KMS-11 (cell line): ENCODE results near the gene EN1.

Source experiments
- H2AFZ ChIP-seq: fragments of 200-600 bp; sonication (generic); 2 replicates; pipeline ENCODE4 v1.6.1; 2016; ENCODE audit warnings: antibody characterized with exemption, mixed run types, low read depth
- H3K27ac ChIP-seq: fragments of 200-600 bp; sonication (generic); 2 replicates; pipeline ENCODE4 v1.6.1; 2016; ENCODE audit warnings: mild to moderate bottlenecking, mixed run types
- H3K27me3 ChIP-seq: fragments of 200-600 bp; sonication (generic); 2 replicates; pipeline ENCODE4 v1.6.1; 2017; ENCODE audit warnings: mild to moderate bottlenecking, low read depth, mixed run types, moderate library complexity; ENCODE audit not compliant: insufficient read depth
- H3K36me3 ChIP-seq: fragments of 200-600 bp; sonication (generic); 2 replicates; pipeline ENCODE4 v1.6.1; 2017; ENCODE audit warnings: mild to moderate bottlenecking, mixed run types; ENCODE audit not compliant: insufficient read depth
- H3K4me1 ChIP-seq: fragments of 200-600 bp; sonication (generic); 2 replicates; pipeline ENCODE4 v1.6.1; 2016; ENCODE audit warnings: mild to moderate bottlenecking, low read depth, mixed run types; ENCODE audit not compliant: poor library complexity, severe bottlenecking
- H3K4me2 ChIP-seq: fragments of 200-600 bp; sonication (generic); 2 replicates; pipeline ENCODE4 v1.7.0; 2016; ENCODE audit warnings: mild to moderate bottlenecking, mixed run types
- H3K4me3 ChIP-seq: fragments of 200-600 bp; sonication (generic); IDR thresholded peaks from 2 replicates; pipeline ENCODE4 v1.6.1; 2017; ENCODE audit warnings: low read depth, low read length, mixed read lengths; ENCODE audit not compliant: insufficient read depth
- H3K79me2 ChIP-seq: fragments of 200-600 bp; sonication (generic); 2 replicates; pipeline ENCODE4 v1.6.1; 2016; ENCODE audit warnings: low read depth, mixed run types; ENCODE audit not compliant: insufficient read depth
- H3K9ac ChIP-seq: fragments of 200-600 bp; sonication (generic); 2 replicates; pipeline ENCODE4 v1.6.1; 2016; ENCODE audit warnings: mild to moderate bottlenecking, mixed run types
- H4K20me1 ChIP-seq: fragments of 200-600 bp; sonication (generic); 2 replicates; pipeline ENCODE4 v1.6.1; 2016; ENCODE audit warnings: mild to moderate bottlenecking, mixed run types; ENCODE audit not compliant: insufficient read depth
- TF ChIP-seq, protein P1 (sequence below): fragments of 200-600 bp; sonication (generic); conservative IDR thresholded peaks from 2 replicates; pipeline ENCODE4 v1.6.1; 2017; ENCODE audit warnings: low read depth, mild to moderate bottlenecking, antibody characterized with exemption, low read length, moderate library complexity, mixed read lengths

EN1 gene

GRCh38 chr2:118837621-118838020 lies 9.8 kb downstream of the EN1 start:
- no peaks in the 10 kb centered on the region for H3K79me2 ChIP-seq
- no peaks in the 10 kb centered on the region for H3K36me3 ChIP-seq
- H3K4me1 ChIP-seq = no peaks in the 10 kb centered on the region
- no peak overlapping the region for H3K27ac ChIP-seq
- no peak overlapping the region for H2AFZ ChIP-seq
- no peak overlapping the region for H3K4me2 ChIP-seq
- no peak overlapping the region for H3K4me3 ChIP-seq
- TF ChIP-seq, protein P1, sequence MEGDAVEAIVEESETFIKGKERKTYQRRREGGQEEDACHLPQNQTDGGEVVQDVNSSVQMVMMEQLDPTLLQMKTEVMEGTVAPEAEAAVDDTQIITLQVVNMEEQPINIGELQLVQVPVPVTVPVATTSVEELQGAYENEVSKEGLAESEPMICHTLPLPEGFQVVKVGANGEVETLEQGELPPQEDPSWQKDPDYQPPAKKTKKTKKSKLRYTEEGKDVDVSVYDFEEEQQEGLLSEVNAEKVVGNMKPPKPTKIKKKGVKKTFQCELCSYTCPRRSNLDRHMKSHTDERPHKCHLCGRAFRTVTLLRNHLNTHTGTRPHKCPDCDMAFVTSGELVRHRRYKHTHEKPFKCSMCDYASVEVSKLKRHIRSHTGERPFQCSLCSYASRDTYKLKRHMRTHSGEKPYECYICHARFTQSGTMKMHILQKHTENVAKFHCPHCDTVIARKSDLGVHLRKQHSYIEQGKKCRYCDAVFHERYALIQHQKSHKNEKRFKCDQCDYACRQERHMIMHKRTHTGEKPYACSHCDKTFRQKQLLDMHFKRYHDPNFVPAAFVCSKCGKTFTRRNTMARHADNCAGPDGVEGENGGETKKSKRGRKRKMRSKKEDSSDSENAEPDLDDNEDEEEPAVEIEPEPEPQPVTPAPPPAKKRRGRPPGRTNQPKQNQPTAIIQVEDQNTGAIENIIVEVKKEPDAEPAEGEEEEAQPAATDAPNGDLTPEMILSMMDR = no peak
- H3K9ac ChIP-seq = no peak overlapping the region
- no peaks in the 10 kb centered on the region for H4K20me1 ChIP-seq
- H3K27me3 ChIP-seq = no peaks in the 10 kb centered on the region

- Histone ChIP-seq H3K4me3 (no peak overlapping the region), H3K4me2 (no peak overlapping the region), H3K79me2 (no peaks in the 10 kb centered on the region), H3K27me3 (no peaks in the 10 kb centered on the region), H2AFZ (no peak overlapping the region), H3K36me3 (no peaks in the 10 kb centered on the region), H3K9ac (no peak overlapping the region), H3K27ac (no peak overlapping the region), H3K4me1 (no peaks in the 10 kb centered on the region), H4K20me1 (no peaks in the 10 kb centered on the region)
- TF ChIP-seq, protein P1 = no peak
Measured at GRCh38 chr2:118837067-118837466, 10.4 kb downstream of the EN1 start.

GRCh38 chr2:118836411-118836930 lies 11.0 kb downstream of the EN1 start:
- H3K4me3 ChIP-seq = no peak overlapping the region

GRCh38 chr2:118835746-118836410 lies 11.6 kb downstream of the EN1 start:
- TF ChIP-seq, protein P1 = no peak
- H3K4me1 ChIP-seq = no peaks in the 10 kb centered on the region
- no peak overlapping the region for H3K27ac ChIP-seq
- H3K4me3 ChIP-seq = no peak overlapping the region
- no peak overlapping the region for H2AFZ ChIP-seq
- H4K20me1 ChIP-seq = no peaks in the 10 kb centered on the region
- no peaks in the 10 kb centered on the region for H3K79me2 ChIP-seq
- H3K4me2 ChIP-seq = no peak overlapping the region
- no peaks in the 10 kb centered on the region for H3K27me3 ChIP-seq
- no peaks in the 10 kb centered on the region for H3K36me3 ChIP-seq
- no peak overlapping the region for H3K9ac ChIP-seq

More at GRCh38 chr2:118836411-118836930, 11.0 kb downstream of the EN1 start:
- H3K27me3 ChIP-seq = no peaks in the 10 kb centered on the region
- no peak overlapping the region for H3K9ac ChIP-seq
- no peaks in the 10 kb centered on the region for H3K4me1 ChIP-seq
- H3K4me2 ChIP-seq = no peak overlapping the region
- TF ChIP-seq, protein P1 = no peak
- no peak overlapping the region for H3K27ac ChIP-seq
- H4K20me1 ChIP-seq = no peaks in the 10 kb centered on the region
- no peaks in the 10 kb centered on the region for H3K36me3 ChIP-seq
- no peak overlapping the region for H2AFZ ChIP-seq
- H3K79me2 ChIP-seq = no peaks in the 10 kb centered on the region
